Panc1 (cell line): ENCODE data around the gene R3HDML. TPM values are rescaled to one million over a fixed set of nuclear protein-coding genes. Genes with fewer than 3 reads are reported as not detected.

Source experiments
- ATAC-seq: fragments of 200-7000 bp; cut with Tn5 transposase; 2 replicates; pipeline ENCODE4 v1.9.1; 2020; ENCODE audit warnings: mild to moderate bottlenecking, moderate library complexity
- BruUV-seq: library from RNA; stranded (reverse); fragments of 400-500 nt; replicated peaks from 2 replicates; lab custom pipeline; 2021; lab: Mats Ljungman, UMichigan
- CTCF ChIA-PET: fragments of 300-600 bp; sonication (Branson Sonifier 250); formaldehyde crosslinking; loops from one replicate; lab custom pipeline; 2022; ENCODE audit warnings: antibody characterized with exemption; lab: Charles Lee
- POLR2A ChIA-PET: fragments of 300-600 bp; sonication (Branson Sonifier 250); formaldehyde crosslinking; loops from one replicate; lab custom pipeline; 2022; ENCODE audit warnings: antibody characterized with exemption; lab: Charles Lee
- DNase-seq: peaks from one replicate; pipeline ENCODE4 v3.0.0-alpha.2; 2010; ENCODE audit warnings: low read depth, low spot score
- H3K27ac ChIP-seq: 2 replicates; pipeline ENCODE4 v1.5.1; 2011; ENCODE audit warnings: mild to moderate bottlenecking, low read length, inconsistent platforms
- H3K27me3 ChIP-seq: fragments of 200-500 bp; sonication (Bioruptor generic); 2 replicates; pipeline ENCODE4 v1.6.0; 2014; ENCODE audit warnings: low read length, inconsistent platforms; ENCODE audit not compliant: control insufficient read depth, insufficient read depth
- H3K36me3 ChIP-seq: fragments of 200-500 bp; sonication (Bioruptor generic); 2 replicates; pipeline ENCODE4 v1.5.1; 2014; ENCODE audit warnings: inconsistent platforms, mild to moderate bottlenecking, low read length, moderate library complexity; ENCODE audit not compliant: control insufficient read depth, insufficient read depth
- H3K4me1 ChIP-seq: 2 replicates; pipeline ENCODE4 v1.5.1; 2011; ENCODE audit warnings: inconsistent platforms, mild to moderate bottlenecking, low read length, moderate library complexity; ENCODE audit not compliant: control insufficient read depth, insufficient read depth
- H3K4me3 ChIP-seq, 2 experiments: 2 replicates each; pipeline ENCODE4 v1.5.1; 2011 to 2012; ENCODE audit warnings: low read depth in 2 of 2, low read length in 2 of 2, mild to moderate bottlenecking in 2 of 2, inconsistent platforms in 1 of 2, moderate library complexity in 1 of 2
- H3K9me3 ChIP-seq: fragments of 200-500 bp; sonication (Bioruptor generic); 2 replicates; pipeline ENCODE4 v1.5.1; 2014; ENCODE audit warnings: low read depth, mild to moderate bottlenecking, inconsistent platforms, low read length, moderate library complexity; ENCODE audit not compliant: control insufficient read depth, insufficient read depth
- POLR2AphosphoS5 ChIP-seq: IDR thresholded peaks from 2 replicates; pipeline ENCODE4 v1.6.1; 2012; ENCODE audit warnings: mild to moderate bottlenecking, low read depth, low read length, moderate library complexity
- SIN3A ChIP-seq: IDR thresholded peaks from 2 replicates; pipeline ENCODE4 v1.6.1; 2012; ENCODE audit warnings: low read depth, mild to moderate bottlenecking, low read length, moderate library complexity, borderline replicate concordance; ENCODE audit not compliant: insufficient read depth
- TCF7L2 ChIP-seq: IDR thresholded peaks from 2 replicates; pipeline ENCODE4 v1.6.1; 2011; ENCODE audit warnings: mild to moderate bottlenecking, low read depth, low read length, inconsistent platforms
- in situ Hi-C: cut with HindIII; loops from 2 replicates; pipeline ENCODE4 v1.10.0; 2016; ENCODE audit warnings: low sequenced_read_pairs, low pct_unique_long_range_greater_than_20kb
- intact Hi-C: fragments of 100-400 bp; cut with micrococcal nuclease; formaldehyde crosslinking; loops from one replicate; pipeline ENCODE4 v1.10.0; 2022; ENCODE audit not compliant: unreplicated experiment
- total RNA-seq: library from RNA; stranded (reverse); gene quantifications from one replicate; pipeline ENCODE4 v1.2.1, GENCODE V29; 2021; ENCODE audit not compliant: unreplicated experiment
- TF ChIP-seq, protein P1 (sequence below), 2 experiments: IDR thresholded peaks; 2 replicates each; pipeline ENCODE4 v1.6.1; 2011 to 2012; ENCODE audit warnings: low read depth in 2 of 2, control low read depth in 1 of 2, low read length in 1 of 2, mild to moderate bottlenecking in 1 of 2, moderate library complexity in 1 of 2; ENCODE audit not compliant: insufficient read depth in 1 of 2
- TF ChIP-seq, protein P2 (sequence below): fragments of 450-650 bp; IDR thresholded peaks from 2 replicates; pipeline ENCODE4 v1.5.1; 2017; ENCODE audit warnings: mild to moderate bottlenecking

The R3HDML gene
- total RNA-seq, 1 experiment from 2014 or later, result not detected

DNA sequence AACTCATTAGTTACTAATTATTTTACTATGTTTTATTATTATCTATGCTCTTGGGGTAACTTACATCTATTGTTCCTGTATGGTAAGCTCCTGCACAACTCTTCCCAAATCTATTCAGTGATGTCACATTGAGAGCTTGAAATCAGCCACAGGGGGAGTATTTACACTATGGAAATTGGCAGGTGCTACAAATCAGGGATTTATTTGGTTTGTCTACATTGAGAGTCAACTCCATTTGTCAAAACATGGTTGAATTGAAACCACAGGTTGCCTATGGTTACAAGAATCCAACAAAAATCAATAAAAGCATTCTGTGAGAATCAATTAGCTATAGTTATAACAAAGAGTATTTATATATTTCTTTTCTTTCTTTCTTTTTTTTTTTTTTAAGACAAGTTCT lies 22.0 kb upstream of the R3HDML start:
- ChIA-PET CTCF (interaction anchor here (0.7 to 1.6 kb wide), 3 partner anchors 60 to 146 kb away, joined by 3 to 5 read pairs (median 5); no protein-coding TSS in a partner anchor), POLR2A (interaction anchor here (0.7 kb wide), 1 partner anchor 60 kb away, joined by 7 read pairs; no protein-coding TSS in a partner anchor)
- H3K27ac ChIP-seq, result no peak overlapping the region
- H3K4me1 ChIP-seq, result peaks cover 3% of the 10 kb centered on the region; the same call in 1 of the 2 replicates
- no TSS peak for BruUV-seq
- DNase-seq, result no peak
- no peak for TF ChIP-seq SIN3A
- TF ChIP-seq, protein P1, sequence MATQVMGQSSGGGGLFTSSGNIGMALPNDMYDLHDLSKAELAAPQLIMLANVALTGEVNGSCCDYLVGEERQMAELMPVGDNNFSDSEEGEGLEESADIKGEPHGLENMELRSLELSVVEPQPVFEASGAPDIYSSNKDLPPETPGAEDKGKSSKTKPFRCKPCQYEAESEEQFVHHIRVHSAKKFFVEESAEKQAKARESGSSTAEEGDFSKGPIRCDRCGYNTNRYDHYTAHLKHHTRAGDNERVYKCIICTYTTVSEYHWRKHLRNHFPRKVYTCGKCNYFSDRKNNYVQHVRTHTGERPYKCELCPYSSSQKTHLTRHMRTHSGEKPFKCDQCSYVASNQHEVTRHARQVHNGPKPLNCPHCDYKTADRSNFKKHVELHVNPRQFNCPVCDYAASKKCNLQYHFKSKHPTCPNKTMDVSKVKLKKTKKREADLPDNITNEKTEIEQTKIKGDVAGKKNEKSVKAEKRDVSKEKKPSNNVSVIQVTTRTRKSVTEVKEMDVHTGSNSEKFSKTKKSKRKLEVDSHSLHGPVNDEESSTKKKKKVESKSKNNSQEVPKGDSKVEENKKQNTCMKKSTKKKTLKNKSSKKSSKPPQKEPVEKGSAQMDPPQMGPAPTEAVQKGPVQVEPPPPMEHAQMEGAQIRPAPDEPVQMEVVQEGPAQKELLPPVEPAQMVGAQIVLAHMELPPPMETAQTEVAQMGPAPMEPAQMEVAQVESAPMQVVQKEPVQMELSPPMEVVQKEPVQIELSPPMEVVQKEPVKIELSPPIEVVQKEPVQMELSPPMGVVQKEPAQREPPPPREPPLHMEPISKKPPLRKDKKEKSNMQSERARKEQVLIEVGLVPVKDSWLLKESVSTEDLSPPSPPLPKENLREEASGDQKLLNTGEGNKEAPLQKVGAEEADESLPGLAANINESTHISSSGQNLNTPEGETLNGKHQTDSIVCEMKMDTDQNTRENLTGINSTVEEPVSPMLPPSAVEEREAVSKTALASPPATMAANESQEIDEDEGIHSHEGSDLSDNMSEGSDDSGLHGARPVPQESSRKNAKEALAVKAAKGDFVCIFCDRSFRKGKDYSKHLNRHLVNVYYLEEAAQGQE (IDR thresholded peaks at IDR 0.05; ENCODE audit: insufficient read depth in 1 of 2, low read depth in 2 of 2, low read length in 1 of 2), result no peak
- TF ChIP-seq TCF7L2, result no peak
- no peak for TF ChIP-seq POLR2AphosphoS5
- TF ChIP-seq, protein P2, sequence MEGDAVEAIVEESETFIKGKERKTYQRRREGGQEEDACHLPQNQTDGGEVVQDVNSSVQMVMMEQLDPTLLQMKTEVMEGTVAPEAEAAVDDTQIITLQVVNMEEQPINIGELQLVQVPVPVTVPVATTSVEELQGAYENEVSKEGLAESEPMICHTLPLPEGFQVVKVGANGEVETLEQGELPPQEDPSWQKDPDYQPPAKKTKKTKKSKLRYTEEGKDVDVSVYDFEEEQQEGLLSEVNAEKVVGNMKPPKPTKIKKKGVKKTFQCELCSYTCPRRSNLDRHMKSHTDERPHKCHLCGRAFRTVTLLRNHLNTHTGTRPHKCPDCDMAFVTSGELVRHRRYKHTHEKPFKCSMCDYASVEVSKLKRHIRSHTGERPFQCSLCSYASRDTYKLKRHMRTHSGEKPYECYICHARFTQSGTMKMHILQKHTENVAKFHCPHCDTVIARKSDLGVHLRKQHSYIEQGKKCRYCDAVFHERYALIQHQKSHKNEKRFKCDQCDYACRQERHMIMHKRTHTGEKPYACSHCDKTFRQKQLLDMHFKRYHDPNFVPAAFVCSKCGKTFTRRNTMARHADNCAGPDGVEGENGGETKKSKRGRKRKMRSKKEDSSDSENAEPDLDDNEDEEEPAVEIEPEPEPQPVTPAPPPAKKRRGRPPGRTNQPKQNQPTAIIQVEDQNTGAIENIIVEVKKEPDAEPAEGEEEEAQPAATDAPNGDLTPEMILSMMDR, result no peak
- no peak for ATAC-seq
- H3K36me3 ChIP-seq, result no peaks in the 10 kb centered on the region
- in situ Hi-C loops, result no loop called here
- no peaks in the 10 kb centered on the region for H3K27me3 ChIP-seq
- no peak overlapping the region for H3K4me3 ChIP-seq
- intact Hi-C loops, result loop anchor here (10.0 kb wide), 1 partner anchor 150 kb away; no protein-coding TSS in a partner anchor
- H3K9me3 ChIP-seq, result no peaks in the 10 kb centered on the region

DNA sequence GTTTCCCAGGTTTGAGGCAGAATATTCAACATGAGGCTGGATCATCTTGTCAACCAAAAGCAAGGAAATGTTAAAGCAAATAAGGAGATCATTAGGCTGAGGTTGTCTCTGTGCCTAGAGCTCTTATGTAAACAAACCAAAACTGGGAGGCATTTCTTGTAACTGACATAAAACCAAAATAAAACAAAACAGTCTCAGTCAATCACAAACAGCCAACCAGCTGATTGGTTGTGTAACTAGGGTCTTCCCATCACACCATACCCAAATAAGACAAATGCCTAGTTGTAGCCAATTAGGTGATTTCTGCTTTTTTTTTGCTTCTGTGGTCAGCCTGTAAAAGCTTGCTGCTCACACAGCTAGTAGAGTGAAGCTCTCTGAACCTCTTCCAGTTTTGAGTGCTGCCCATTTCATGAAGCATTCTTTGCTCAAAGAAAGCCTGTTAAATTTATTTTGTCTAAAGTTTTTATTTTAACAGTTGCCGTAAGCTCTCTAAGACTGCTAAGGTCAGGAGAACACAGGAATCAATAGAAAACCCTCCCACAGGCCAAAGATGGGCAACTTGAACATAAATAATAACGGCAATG lies 16.9 kb upstream of the R3HDML start:
- in situ Hi-C loops, result no loop called here
- ATAC-seq, result no peak
- intact Hi-C loops, result loop anchor here (10.0 kb wide), 1 partner anchor 145 kb away; no protein-coding TSS in a partner anchor
- Histone ChIP-seq H3K27ac (no peak overlapping the region), H3K36me3 (no peaks in the 10 kb centered on the region), H3K27me3 (no peaks in the 10 kb centered on the region), H3K4me3 (no peak overlapping the region), H3K4me1 (no peaks in the 10 kb centered on the region), H3K9me3 (no peaks in the 10 kb centered on the region)
- ChIA-PET CTCF (interaction anchor here (1.0 kb wide), 1 partner anchor 103 kb away, joined by 3 read pairs; no protein-coding TSS in a partner anchor), POLR2A (interaction anchor here (0.9 kb wide), 1 partner anchor 155 kb away, joined by 4 read pairs; the partner anchor contains the start of gene TTPAL)
- no peak for DNase-seq
- no TSS peak for BruUV-seq
- TF ChIP-seq, protein P2, result no peak
- TF ChIP-seq SIN3A (no peak), TCF7L2 (no peak), POLR2AphosphoS5 (no peak)
- TF ChIP-seq, protein P1 (IDR thresholded peaks at IDR 0.05; ENCODE audit: insufficient read depth in 1 of 2, low read depth in 2 of 2, low read length in 1 of 2), result no peak
